ENCODE data around the gene KCNN3.

The KCNN3 gene

GRCh38 chr1:154818911-154819310 is 51.2 kb downstream of the KCNN3 start:
- DNase-seq (ENCODE audit: low read depth in 2 of 2, low spot score in 1 of 2), result no peak

GRCh38 chr1:154816937-154817336 is 53.1 kb downstream of the KCNN3 start:
- no peak for DNase-seq (ENCODE audit: low read depth in 2 of 2, low spot score in 1 of 2)

DNA sequence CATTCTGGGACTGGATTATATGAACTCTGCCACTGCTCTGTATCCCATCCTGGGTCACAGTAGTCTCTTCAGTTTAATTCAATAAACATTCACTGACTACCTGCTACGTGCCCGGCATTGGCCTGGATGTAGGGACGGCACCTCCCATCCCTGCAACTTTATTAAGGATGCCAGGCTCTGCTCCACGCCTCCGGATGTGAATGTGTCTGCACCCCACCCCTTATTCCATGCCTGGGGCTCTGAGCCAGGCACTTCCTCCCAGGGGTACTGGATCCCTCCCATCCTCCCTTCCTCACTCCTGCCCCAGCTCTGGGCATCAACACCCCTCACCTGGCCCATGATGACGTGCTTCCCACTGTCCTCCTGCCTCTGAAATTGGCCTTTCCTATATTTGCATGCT is 53.7 kb downstream of the KCNN3 start:
- no peak for DNase-seq (ENCODE audit: low read depth in 2 of 2, low spot score in 1 of 2)

DNA sequence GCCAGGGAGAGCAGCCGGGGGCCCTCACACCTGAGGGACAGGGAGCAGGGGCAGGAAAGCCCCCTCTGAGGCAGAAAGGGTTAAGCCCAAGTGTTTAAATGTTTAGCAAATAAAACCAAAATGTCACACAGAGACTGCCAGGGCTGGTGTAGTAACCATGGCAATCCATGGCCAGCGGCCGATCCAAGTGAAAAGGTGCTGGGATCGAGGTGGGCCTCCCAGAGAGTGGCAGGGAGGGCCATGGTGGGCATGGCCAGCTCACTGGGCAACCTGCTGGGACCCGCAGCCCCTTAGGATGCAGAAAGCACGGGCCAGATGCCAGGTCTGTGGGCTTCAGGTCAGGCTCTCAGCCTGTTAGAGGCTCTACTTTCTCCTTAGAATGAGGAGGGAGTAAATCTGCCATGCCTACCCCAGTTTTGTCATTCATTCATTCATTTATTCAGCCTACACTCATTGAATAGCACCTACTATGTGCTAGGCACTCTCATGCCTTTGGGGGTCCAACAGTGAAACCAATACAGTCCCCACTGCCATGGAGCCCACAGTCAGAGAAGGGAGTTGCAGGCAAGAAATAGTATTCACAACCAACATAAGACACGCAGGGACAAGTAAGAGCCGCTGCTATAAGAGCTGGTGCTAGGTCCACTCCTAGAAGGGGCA is 56.1 kb downstream of the KCNN3 start:
- DNase-seq (ENCODE audit: low read depth in 2 of 2, low spot score in 1 of 2), result no peak

DNA sequence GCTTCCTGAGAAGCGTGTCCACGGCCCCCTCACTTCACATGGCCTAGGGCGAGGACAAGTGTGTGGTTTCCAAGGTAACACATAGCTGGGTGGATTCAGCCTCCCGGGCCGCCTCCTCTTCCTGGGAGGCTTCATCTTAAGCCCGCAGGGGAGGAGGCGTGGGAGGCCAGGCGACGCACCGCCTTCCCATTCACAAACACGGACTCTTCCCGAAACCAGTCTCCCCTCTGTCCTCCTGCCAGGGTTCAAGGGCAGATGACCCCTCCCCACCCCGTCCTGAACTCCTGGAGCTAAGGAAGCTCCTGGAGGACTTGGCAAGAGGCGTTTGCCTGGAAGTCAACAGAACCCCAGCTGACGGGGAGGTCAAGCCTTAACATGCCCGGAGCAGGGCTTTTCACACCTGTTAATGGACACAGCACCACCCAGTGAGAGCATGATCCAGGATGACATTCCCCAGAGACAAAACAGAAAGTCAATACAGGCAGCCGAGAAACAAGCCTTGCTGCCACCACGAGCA is 56.7 kb downstream of the KCNN3 start:
- DNase-seq (ENCODE audit: low read depth in 2 of 2, low spot score in 1 of 2), result no peak

GRCh38 chr1:154812877-154813276 is 57.2 kb downstream of the KCNN3 start:
- no peak for DNase-seq (ENCODE audit: low read depth in 2 of 2, low spot score in 1 of 2)

GRCh38 chr1:154810571-154810970 is 59.5 kb downstream of the KCNN3 start:
- DNase-seq (ENCODE audit: low read depth in 2 of 2, low spot score in 1 of 2), result no peak

DNA sequence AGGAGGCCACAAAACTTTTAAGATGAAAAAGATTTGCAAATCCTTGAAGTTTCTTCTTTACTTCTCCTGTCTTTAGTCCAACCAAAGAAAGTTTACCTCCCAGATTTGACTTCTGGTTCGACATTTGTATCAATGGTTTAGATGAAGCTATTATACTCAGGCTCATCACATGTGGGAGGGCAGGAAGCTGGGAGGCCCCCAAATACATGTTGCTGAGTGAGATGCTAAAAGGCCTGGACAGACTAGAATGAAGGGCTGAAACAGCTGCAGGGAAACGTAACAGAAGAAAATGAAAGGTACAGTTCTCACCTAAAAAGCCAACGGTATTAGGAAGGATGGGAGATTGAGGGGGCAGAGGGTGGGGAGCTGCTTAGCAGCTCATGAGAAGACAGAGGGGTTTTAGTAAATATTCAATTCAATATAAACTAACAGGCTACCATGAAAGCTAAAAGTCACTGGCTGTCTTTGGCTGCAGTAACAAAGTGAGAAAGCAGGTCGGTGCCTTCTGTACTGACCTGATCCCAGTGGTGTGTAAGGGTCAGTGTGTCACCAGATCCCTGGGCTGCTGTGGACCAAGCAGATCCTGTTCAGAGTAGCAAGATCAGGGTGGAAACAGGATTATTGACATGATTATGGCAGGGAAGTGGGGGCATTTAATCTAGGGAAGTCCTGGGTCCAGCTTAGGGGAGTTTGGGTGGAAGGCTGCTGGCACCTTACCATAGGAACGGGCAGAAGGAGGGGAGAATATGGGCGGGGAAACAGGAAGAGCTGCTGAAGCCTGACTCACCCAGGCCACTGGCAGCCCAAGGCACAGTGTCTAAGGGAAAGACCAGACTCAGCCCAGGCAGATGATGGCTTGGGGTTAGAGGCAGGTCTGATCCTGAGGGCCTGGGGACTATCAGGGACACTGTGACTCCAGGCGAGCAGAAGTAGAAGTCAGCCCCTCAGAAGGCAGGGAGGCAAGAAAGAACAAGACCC is 60.4 kb downstream of the KCNN3 start:
- DNase-seq (ENCODE audit: low read depth in 2 of 2, low spot score in 1 of 2), result no peak

DNA sequence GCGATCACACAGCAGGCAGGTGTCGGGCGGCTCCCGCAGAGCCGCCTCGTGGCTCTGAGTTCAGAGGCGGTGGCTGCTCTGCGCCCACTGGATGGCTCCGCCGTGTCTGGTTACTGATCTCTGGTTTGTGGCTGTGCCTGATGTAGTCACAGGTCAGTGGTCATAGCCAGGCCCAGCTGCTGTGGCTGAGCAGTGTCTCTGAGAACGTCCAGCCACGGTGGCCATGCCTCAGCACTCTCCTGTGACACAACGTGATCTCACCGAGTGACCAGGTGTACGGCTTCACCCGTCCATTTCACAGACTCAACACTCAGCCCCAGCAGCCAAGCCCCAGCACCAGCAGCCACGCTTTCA is 61.2 kb downstream of the KCNN3 start:
- no peak for DNase-seq (ENCODE audit: low read depth in 2 of 2, low spot score in 1 of 2)

DNA sequence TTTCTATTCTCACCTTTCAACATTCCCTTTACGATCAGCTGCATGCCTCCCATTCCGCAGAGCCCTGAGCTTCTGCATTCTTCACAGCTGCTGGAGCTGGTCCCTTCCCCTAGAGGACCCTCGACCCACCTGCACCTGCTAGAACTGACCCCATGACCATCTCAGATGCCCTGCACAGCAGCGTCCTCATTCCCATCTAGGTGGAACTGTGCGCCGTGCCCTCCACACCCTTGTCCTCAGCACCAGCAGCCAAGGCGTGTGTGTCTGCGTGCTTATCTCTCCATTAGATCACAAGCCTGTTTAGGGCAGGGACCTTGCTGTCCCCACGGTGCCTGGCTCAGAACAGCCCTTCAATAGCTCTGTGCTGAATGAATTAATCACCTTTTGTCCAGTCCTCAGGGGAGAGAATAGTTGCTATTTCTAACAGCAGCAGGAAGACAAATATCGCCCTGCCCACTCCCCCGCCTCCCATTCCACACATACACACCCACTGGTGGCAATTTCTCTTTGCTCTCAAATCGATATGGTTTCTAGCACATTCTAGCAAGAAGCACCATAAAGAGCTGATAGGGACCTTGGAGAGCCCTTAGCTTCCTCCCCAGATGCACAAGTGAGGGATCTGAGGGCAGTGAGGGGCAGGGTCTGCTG is 61.7 kb downstream of the KCNN3 start:
- DNase-seq (ENCODE audit: low read depth in 2 of 2, low spot score in 1 of 2), result no peak

DNA sequence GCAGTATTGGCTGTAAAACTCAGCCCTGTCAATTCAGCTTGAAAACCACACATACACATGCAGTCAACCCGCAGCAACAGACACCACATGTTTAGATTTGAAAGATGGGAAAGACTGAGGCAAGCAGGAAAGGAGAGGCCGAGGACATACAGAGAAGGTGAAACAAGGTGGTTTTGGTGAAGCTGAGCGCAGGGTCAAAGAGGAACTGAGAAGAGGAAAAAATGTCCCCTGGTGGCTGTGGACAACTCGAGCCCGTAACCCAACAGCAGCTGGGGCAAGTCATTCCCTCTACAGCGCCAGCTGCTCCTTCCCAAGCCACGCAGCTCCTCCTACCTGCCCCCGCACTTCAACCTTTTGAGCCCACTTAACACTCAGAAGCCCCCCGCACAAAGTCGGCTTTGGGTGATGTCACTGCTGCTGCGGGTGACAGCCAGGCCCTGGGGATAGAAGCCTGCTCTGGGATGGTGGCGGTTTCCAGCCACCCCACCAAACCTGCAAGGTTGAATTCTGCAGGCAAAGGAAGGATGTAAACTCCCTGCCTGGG is 63.0 kb downstream of the KCNN3 start:
- DNase-seq (ENCODE audit: low read depth in 2 of 2, low spot score in 1 of 2), result no peak

DNA sequence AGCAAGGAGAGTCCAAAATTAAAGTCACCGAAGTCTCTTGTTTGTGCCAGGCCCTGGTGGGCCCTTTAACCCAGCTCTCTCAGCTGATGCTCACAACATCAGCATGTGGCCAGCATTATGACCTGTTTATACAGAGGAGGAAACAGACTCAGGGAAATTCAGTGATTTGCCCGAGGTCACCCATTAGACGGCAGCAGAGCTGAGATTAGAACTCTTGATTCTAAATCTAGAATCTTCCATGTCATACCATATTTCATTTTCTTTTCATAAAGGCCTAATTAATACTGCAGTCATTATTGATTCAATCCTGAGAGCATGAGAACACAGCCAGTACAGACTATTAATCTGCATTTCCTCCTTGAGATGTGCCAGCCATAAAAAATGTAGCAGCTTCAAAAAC is 63.7 kb downstream of the KCNN3 start:
- no peak for DNase-seq (ENCODE audit: low read depth in 2 of 2, low spot score in 1 of 2)

GRCh38 chr1:154802982-154803920 is 66.8 kb downstream of the KCNN3 start:
- DNase-seq (ENCODE audit: low read depth in 2 of 2, low spot score in 1 of 2), result no peak

- DNase-seq (ENCODE audit: low read depth in 2 of 2, low spot score in 1 of 2), result no peak
Observed at GRCh38 chr1:154802336-154802969, 67.6 kb downstream of the KCNN3 start.

GRCh38 chr1:154801234-154802011 is 68.7 kb downstream of the KCNN3 start:
- DNase-seq (ENCODE audit: low read depth in 2 of 2, low spot score in 1 of 2), result no peak

DNA sequence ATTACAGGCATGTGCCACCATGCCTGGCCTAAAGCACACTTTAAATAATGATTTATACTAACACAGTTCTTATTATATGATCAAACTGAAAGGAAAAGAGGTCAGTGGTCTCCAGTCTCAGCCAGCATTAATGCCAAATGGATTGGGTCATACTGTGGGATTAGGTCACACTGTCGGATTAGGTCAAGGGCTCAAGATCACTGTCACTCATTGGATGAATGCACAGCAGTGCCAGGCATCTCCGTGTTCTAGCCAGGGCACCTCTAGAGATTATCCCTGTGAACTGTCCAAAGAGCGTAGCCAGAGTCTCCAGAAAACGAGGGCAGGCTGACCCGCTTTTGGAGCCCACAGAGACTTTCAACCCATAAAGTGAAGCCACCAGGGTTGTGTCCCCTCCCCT is 70.9 kb downstream of the KCNN3 start:
- no peak for DNase-seq (ENCODE audit: low read depth in 2 of 2, low spot score in 1 of 2)

DNA sequence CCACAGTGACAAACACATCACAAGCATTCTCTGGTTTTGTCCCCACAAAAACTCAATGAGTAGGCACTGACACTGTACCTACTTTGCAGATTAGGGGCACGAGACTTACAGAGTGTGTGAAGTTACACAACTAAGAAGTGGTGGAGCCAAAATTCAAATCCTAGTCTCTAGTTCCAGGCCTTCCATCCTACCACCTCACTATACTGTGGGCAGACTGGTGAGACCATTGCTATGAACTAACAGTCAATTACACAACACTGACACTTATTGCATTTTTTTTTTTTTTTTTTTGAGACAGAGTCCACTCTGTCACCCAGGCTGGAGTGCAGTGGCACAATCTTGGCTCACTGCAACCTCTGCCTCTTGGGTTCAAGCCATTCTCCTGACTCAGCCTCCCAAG is 71.4 kb downstream of the KCNN3 start:
- no peak for DNase-seq (ENCODE audit: low read depth in 2 of 2, low spot score in 1 of 2)

- DNase-seq (ENCODE audit: low read depth in 2 of 2, low spot score in 1 of 2), result no peak
Observed at GRCh38 chr1:154797175-154797574, 72.9 kb downstream of the KCNN3 start.

- DNase-seq (ENCODE audit: low read depth in 2 of 2, low spot score in 1 of 2), result no peak
Observed at GRCh38 chr1:154796303-154796892, 73.7 kb downstream of the KCNN3 start.

Measured in stimulated activated CD8-positive, alpha-beta memory T cell treated with anti-CD3 and anti-CD28 coated beads, Interleukin-4, amount 100 ng/mL, for 1 hour (primary cell).